ACC112 (cell line): ENCODE data around the gene ZNF200.
A peak's percentile ranks its signal among the peaks of the same experiment; 100 is the strongest.

Source experiments
- H2AFZ ChIP-seq: fragments of 200-600 bp; sonication (generic); one replicate; pipeline ENCODE4 v1.6.0; 2017; ENCODE audit warnings: antibody characterized with exemption, low read length; ENCODE audit not compliant: unreplicated experiment
- H3K27ac ChIP-seq: fragments of 200-600 bp; sonication (generic); 2 replicates; pipeline ENCODE4 v1.5.1; 2014; ENCODE audit warnings: low read depth, mild to moderate bottlenecking, antibody characterized with exemption, low read length, moderate library complexity
- H3K27me3 ChIP-seq: fragments of 200-600 bp; sonication (generic); 2 replicates; pipeline ENCODE4 v1.6.1; 2014; ENCODE audit warnings: mild to moderate bottlenecking, antibody characterized with exemption, low read length, moderate library complexity, mixed read lengths; ENCODE audit not compliant: insufficient read depth
- H3K36me3 ChIP-seq: fragments of 200-600 bp; sonication (generic); 2 replicates; pipeline ENCODE4 v1.6.1; 2016; ENCODE audit warnings: mild to moderate bottlenecking, antibody characterized with exemption, low read length, moderate library complexity, mixed read lengths; ENCODE audit not compliant: insufficient read depth
- H3K4me1 ChIP-seq: fragments of 200-600 bp; sonication (generic); one replicate; pipeline ENCODE4 v1.6.1; 2016; ENCODE audit warnings: low read length, mixed read lengths; ENCODE audit not compliant: insufficient read depth, unreplicated experiment, control insufficient read depth
- H3K4me3 ChIP-seq: fragments of 200-600 bp; sonication (generic); 2 replicates; pipeline ENCODE4 v1.5.1; 2014; ENCODE audit warnings: mild to moderate bottlenecking, low read depth, low read length
- H3K79me2 ChIP-seq: fragments of 200-600 bp; sonication (generic); one replicate; pipeline ENCODE4 v1.6.0; 2016; ENCODE audit warnings: low read length; ENCODE audit not compliant: control insufficient read depth, unreplicated experiment, insufficient read depth

The ZNF200 gene

DNA sequence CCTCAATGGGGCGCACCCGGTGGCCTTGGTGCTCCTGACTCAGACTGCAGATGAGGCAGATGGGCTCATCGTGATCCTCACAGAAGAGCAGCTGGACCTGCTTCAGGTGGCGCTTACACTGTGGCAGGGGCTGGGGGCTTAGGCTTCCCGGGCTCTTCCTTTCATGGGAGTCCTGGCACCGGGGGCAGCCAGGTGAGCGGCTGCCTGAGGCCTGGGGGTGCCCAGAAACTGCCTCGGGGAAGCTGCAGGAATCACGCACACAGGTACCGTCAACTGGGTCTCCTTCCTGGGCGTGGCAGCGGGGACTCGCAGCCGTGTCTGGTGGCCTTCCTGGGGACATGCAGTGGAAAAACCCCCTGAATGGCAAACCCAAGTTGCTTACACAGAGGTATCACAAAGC is 14.5 kb upstream of the ZNF200 start:
- Histone ChIP-seq H3K27ac (no peak overlapping the region), H3K27me3 (peaks cover 32% of the 10 kb centered on the region), H3K79me2 (no peaks in the 10 kb centered on the region), H3K36me3 (no peaks in the 10 kb centered on the region), H3K4me1 (no peaks in the 10 kb centered on the region), H2AFZ (no peak overlapping the region), H3K4me3 (no peak overlapping the region)

DNA sequence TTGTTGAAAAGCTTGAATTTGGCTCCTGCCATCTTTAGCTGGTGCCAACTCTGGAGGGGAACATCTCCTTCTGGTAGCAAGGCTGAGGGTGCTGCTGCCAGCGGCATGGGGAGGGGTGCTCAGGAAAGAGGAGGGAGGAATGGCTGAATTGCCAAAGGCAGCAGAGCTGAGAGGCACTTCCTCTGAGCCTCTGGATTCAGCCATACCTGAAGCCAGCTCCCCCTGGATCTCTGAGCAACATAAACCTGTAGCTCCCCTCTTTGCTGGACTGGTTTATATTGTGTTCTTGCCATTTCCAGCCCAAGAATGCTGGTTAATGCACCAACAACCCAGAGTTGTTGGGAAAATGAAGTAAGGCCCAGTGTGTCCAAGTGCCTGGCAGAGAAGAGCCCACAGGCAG is 14.1 kb upstream of the ZNF200 start:
- H3K27me3 ChIP-seq, result peaks cover 34% of the 10 kb centered on the region

DNA sequence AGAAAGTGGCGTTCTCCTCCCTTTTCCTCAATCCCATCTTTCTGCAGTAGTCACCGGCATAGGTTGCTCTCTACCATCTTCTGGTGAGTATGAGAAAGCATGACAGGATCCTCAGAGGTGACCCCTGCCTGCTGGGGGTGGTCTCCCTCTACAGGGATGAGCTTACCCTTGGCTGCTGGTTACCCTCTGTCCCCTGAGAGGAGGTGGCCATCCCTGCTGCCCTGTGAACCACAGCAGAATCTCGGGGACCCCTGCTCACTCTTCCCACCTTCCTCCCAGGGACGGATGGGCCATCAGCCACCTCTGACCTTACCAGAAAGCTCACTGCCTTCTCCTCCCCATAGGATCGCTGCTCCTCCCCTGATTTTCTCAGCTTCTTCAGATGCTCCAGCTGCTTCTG is 13.6 kb upstream of the ZNF200 start:
- Histone ChIP-seq H3K27ac (no peak overlapping the region), H3K36me3 (no peaks in the 10 kb centered on the region), H3K27me3 (peaks cover 36% of the 10 kb centered on the region), H3K79me2 (no peaks in the 10 kb centered on the region), H3K4me3 (no peak overlapping the region), H2AFZ (no peak overlapping the region), H3K4me1 (no peaks in the 10 kb centered on the region)

More for the DNA sequence above, 14.1 kb upstream of the ZNF200 start:
- no peak overlapping the region for H2AFZ ChIP-seq
- no peaks in the 10 kb centered on the region for H3K36me3 ChIP-seq
- no peak overlapping the region for H3K27ac ChIP-seq
- H3K79me2 ChIP-seq, result no peaks in the 10 kb centered on the region
- no peaks in the 10 kb centered on the region for H3K4me1 ChIP-seq
- H3K4me3 ChIP-seq, result no peak overlapping the region

DNA sequence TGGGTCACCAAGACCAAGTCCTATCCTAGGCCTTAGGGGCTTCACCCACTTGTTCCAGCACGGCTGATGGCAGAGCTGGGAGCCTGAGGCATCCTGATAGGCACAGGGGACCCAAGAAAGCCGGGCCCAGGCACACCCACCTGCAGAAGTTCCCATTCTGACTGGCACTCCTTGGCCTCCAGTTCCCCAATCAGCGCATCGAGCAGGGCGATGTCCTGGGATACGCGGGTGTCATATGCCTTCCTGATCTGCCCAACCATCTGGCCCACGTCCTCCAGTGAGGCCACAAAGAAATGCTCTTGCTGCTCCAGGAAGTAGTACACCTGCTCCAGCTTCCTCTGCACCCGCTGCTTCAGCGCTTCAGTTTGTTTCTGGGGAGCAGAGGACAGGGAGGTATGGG is 11.9 kb upstream of the ZNF200 start:
- H3K79me2 ChIP-seq, result no peaks in the 10 kb centered on the region
- no peak overlapping the region for H3K4me3 ChIP-seq
- H3K36me3 ChIP-seq, result no peaks in the 10 kb centered on the region
- peaks cover 46% of the 10 kb centered on the region for H3K27me3 ChIP-seq
- H3K27ac ChIP-seq, result no peak overlapping the region
- H2AFZ ChIP-seq, result no peak overlapping the region
- H3K4me1 ChIP-seq, result no peaks in the 10 kb centered on the region

DNA sequence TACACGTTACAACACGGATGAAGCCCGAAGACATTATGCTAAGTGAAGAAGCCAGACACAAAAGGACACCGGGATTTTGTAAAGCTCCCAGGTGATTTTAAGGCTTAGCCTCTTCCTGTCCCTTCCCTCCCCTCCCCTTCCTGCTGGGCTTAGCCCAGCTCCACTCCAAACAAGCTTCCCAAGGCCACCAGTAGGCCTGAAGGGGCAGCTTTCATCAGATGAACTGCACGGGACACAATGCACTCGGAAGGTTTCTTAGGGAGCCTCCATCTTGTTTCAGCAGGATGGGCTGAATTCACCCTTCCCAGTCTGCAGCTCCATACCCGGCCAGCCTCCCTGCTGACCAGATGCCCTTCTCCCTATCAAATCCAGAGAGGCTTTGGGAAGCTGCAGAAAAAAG is 11.0 kb upstream of the ZNF200 start:
- no peak overlapping the region for H3K4me3 ChIP-seq
- H3K27ac ChIP-seq, result no peak overlapping the region
- no peaks in the 10 kb centered on the region for H3K36me3 ChIP-seq
- peaks cover 55% of the 10 kb centered on the region for H3K27me3 ChIP-seq
- no peaks in the 10 kb centered on the region for H3K79me2 ChIP-seq
- H2AFZ ChIP-seq, result no peak overlapping the region
- H3K4me1 ChIP-seq, result no peaks in the 10 kb centered on the region

DNA sequence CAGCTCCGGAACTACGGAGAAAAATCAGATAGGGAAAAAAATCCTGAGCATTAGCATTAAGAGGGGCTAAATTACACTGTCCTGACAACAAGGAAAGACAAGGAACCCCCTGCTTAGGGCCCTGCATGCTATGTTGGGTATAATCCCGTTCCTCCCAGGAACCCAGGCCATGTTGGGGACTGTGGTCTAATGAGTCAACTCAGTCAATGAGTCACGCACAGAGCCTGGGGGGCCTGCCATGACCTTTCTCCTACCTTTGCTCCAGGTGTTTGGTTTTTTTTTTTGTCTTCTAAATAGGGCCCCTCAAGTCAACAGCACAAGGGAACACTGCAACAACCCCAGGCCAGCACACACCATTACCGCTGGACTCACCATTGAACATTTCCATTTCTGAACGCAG is 8.9 kb upstream of the ZNF200 start:
- Histone ChIP-seq H3K27ac (no peak overlapping the region), H3K36me3 (no peaks in the 10 kb centered on the region), H3K4me3 (no peak overlapping the region), H3K27me3 (peaks cover 47% of the 10 kb centered on the region), H3K79me2 (no peaks in the 10 kb centered on the region), H2AFZ (no peak overlapping the region), H3K4me1 (no peaks in the 10 kb centered on the region)

DNA sequence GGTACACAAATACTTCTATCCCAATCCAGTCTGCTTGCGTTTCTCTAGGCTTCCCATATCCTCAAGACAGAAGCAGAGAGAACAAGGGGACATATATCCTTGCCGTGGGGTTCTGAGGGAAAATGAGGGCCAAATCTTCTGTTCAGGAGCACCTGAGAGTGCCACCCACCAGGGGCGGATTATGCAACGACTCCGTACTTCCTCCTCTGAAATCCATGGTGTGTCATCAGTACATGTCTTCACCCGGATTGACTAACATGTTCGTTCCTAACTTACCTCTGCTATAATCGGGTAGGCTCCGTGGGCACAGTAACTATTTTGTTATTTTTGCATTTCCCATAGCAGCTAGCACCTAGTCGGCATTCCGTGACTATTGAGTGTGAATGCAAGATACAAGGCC is 7.8 kb upstream of the ZNF200 start:
- H3K27me3 ChIP-seq, result peaks cover 42% of the 10 kb centered on the region
- no peak overlapping the region for H3K4me3 ChIP-seq
- H3K4me1 ChIP-seq, result no peaks in the 10 kb centered on the region
- H3K27ac ChIP-seq, result no peak overlapping the region
- H3K79me2 ChIP-seq, result no peaks in the 10 kb centered on the region
- no peak overlapping the region for H2AFZ ChIP-seq
- H3K36me3 ChIP-seq, result no peaks in the 10 kb centered on the region

DNA sequence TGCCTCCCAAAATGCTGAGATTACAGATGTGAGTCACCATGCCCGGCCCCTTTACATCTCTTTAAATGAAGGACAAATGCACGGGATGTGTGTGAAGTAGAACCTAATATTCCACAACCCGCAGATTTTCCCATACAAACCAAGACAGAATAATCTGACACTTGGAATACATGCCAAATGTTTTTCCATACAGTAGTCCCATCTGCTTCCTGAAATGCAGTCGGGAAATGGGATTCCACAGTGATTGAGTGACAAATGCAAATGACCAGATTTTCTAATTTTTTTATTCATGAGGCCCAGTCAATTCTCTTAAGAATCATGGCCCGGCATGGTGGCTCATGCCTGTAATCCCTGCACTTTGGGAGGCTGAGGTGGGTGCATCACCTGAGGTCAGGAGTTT is 6.8 kb upstream of the ZNF200 start:
- no peak overlapping the region for H3K27ac ChIP-seq
- H3K4me1 ChIP-seq, result no peaks in the 10 kb centered on the region
- no peak overlapping the region for H3K4me3 ChIP-seq
- H3K27me3 ChIP-seq, result peaks cover 38% of the 10 kb centered on the region
- H2AFZ ChIP-seq, result no peak overlapping the region
- H3K36me3 ChIP-seq, result no peaks in the 10 kb centered on the region
- H3K79me2 ChIP-seq, result no peaks in the 10 kb centered on the region

DNA sequence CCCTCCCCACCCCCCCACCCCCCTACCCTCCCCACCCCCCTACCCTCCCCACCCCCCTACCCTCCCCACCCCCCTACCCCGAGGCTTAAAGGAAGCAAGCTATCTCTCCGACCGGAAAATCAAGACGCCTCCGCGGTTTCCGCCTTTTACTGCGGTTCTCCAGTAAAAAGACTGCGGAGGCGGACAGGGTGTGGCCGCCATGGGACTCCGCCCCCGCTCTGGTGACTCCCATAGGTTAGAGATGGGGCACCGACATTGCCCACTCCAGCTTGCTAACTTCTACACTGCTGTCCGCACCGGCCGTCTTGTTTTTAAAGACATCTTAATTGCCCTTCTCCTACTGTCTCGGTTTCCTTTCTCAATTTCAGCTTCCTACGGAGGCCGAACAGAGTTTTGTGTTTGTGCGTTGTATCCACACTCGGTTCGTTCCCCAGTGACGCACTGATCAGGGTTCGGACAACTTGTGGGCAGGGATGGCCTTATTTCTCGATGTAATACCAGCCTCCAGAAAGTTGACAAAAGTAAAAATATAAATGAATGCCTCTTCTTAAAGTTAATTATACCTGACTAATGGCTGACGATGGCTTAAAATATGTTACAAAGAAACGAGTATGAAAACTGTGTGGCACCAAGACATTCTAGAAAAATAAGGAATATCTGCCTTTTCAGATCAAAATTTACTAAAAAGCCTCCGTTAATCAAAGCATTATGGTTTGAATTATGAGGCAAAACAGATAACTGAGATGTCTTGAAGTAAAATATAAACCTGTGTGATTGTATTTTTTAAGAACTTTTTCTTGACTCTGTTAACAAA is 1.1 kb upstream of the ZNF200 start:
- Histone ChIP-seq H3K4me1 (peaks cover 3% of the 10 kb centered on the region), H2AFZ (no peak overlapping the region), H3K4me3 (no peak overlapping the region), H3K27me3 (peaks cover 3% of the 10 kb centered on the region; the same call in 1 of the 2 replicates), H3K36me3 (peaks cover 24% of the 10 kb centered on the region), H3K79me2 (peaks cover 18% of the 10 kb centered on the region), H3K27ac (no peak overlapping the region)

DNA sequence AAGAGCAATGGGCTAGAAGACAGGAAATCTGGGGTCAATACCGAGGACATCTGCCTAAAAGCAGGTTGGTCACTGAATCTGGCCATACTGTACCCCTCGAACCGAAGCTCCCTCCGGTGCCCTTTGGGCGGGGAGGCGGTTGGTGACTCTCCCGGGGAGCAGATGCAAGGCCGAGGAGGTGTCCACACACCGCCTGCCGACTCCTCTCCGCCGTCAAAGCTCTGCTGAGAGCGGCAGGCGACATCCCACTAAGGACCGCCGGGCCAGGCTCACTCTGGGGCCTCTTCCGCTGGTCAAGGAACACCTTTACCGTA is 458 bp downstream of the ZNF200 start:
- no peaks in the 10 kb centered on the region for H3K27me3 ChIP-seq
- peak overlapping the region; percentile 97 for H3K27ac ChIP-seq

DNA sequence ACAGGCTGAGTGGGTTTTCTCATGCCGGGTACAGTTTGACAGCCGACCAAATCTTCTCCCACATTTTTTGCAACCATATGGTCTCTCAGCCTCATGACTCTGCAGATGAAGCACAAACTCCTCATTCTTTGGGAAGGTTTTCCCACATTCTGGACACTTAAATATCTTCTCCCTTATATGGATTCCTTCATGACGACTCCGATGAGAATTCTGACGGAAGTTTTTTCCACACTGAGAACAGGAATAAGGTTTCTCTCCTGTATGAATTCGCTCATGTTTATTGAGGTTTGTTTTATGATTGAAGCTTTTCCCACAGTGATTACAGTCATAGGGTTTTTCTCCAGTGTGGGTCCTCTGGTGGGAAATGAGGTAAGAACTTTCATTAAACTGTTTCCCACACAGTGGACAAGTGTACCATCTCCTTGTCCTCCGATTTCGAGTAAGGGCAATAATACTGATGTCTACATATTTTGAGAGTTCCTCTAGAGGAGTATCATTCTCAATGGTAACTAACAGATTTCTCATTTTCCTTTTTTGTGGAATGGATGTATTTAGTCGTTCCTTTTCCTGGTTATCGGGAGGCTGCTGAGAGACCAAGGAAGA is 10.9 kb downstream of the ZNF200 start:
- no peak overlapping the region for H3K4me3 ChIP-seq
- no peak overlapping the region for H2AFZ ChIP-seq
- H3K4me1 ChIP-seq, result no peaks in the 10 kb centered on the region
- no peaks in the 10 kb centered on the region for H3K79me2 ChIP-seq
- no peak overlapping the region for H3K27ac ChIP-seq
- no peaks in the 10 kb centered on the region for H3K27me3 ChIP-seq
- peaks cover 69% of the 10 kb centered on the region for H3K36me3 ChIP-seq

More for the DNA sequence above, 458 bp downstream of the ZNF200 start:
- peaks cover 3% of the 10 kb centered on the region for H3K4me1 ChIP-seq
- peak overlapping the region; percentile 87 for H2AFZ ChIP-seq
- peaks cover 18% of the 10 kb centered on the region for H3K79me2 ChIP-seq
- H3K36me3 ChIP-seq, result peaks cover 39% of the 10 kb centered on the region
- H3K4me3 ChIP-seq, result peak overlapping the region; percentile 93
